Activated CD4-positive, alpha-beta T cell treated with anti-CD3 and anti-CD28 coated beads for 1 hour (primary cell): Measurements from ENCODE around the gene ZNF629.

ENCODE experiments used
- DNase-seq: peaks from one replicate; pipeline ENCODE4 v3.0.0-alpha.2; 2020

Gene ZNF629

GRCh38 chr16:30766206-30766932 lies 20.6 kb downstream of the ZNF629 start:
- no peak for DNase-seq

- DNase-seq, result no peak
These were observed 22.1 kb downstream of the ZNF629 start for GRCh38 chr16:30764816-30765465.

- no peak for DNase-seq
These were observed 22.9 kb downstream of the ZNF629 start for GRCh38 chr16:30764086-30764485.

GRCh38 chr16:30762991-30763725 lies 23.8 kb downstream of the ZNF629 start:
- no peak for DNase-seq

GRCh38 chr16:30761928-30762902 lies 24.8 kb downstream of the ZNF629 start, which contains the start of the genes CFAP119 and RNF40:
Gene CFAP119 (minus strand): TSS chr16:30762062. CDS start chr16:30761748, 314 bp downstream.
Gene RNF40 (plus strand): TSS chr16:30762322. CDS start chr16:30762546, 224 bp downstream.
- DNase-seq, result peak; percentile 80

GRCh38 chr16:30761427-30761927 lies 25.5 kb downstream of the ZNF629 start:
- peak; percentile 13 for DNase-seq

GRCh38 chr16:30760577-30761426 lies 26.2 kb downstream of the ZNF629 start:
- DNase-seq, result no peak

GRCh38 chr16:30760001-30760559 lies 26.9 kb downstream of the ZNF629 start:
- DNase-seq, result no peak

- DNase-seq, result no peak
These were observed 28.0 kb downstream of the ZNF629 start for GRCh38 chr16:30758988-30759491.

- no peak for DNase-seq
These were observed 29.7 kb downstream of the ZNF629 start for GRCh38 chr16:30757316-30757715.

- DNase-seq, result no peak
These were observed 30.3 kb downstream of the ZNF629 start for GRCh38 chr16:30756781-30757100.

GRCh38 chr16:30755955-30756780 lies 30.8 kb downstream of the ZNF629 start:
- DNase-seq, result no peak

- no peak for DNase-seq
These were observed 33.4 kb downstream of the ZNF629 start for GRCh38 chr16:30753596-30753995.

- no peak for DNase-seq
These were observed 36.0 kb downstream of the ZNF629 start for GRCh38 chr16:30750876-30751465.

- no peak for DNase-seq
These were observed 36.8 kb downstream of the ZNF629 start for GRCh38 chr16:30750201-30750600.

GRCh38 chr16:30748634-30749445 lies 38.2 kb downstream of the ZNF629 start:
- DNase-seq, result no peak

- peak; percentile 89 for DNase-seq
These were observed 39.0 kb downstream of the ZNF629 start, which contains the start of gene PHKG2 for GRCh38 chr16:30747799-30748633. Gene PHKG2 (plus strand): TSS chr16:30748425. CDS start chr16:30748821, 396 bp downstream.
